Activated CD4-positive, alpha-beta T cell treated with anti-CD3 and anti-CD28 coated beads, Interleukin-2, amount 50 U/mL, for 48 hours (primary cell): ENCODE data around the gene OTOF.

ENCODE experiments used
- DNase-seq, 2 experiments: peaks; one replicate each; pipeline ENCODE4 v3.0.0-alpha.2; 2020

OTOF gene

GRCh38 chr2:26495705-26496297 is 17.9 kb upstream of the OTOF start:
- no peak for DNase-seq

- DNase-seq = no peak
Measured at GRCh38 chr2:26494891-26495290, 17.0 kb upstream of the OTOF start.

GRCh38 chr2:26494199-26494598 is 16.3 kb upstream of the OTOF start:
- DNase-seq = no peak

GRCh38 chr2:26493566-26493965 is 15.6 kb upstream of the OTOF start:
- DNase-seq = no peak

GRCh38 chr2:26492749-26493515 is 15.0 kb upstream of the OTOF start:
- no peak for DNase-seq

GRCh38 chr2:26491563-26492167 is 13.7 kb upstream of the OTOF start:
- DNase-seq = no peak

GRCh38 chr2:26489213-26489850 is 11.4 kb upstream of the OTOF start:
- DNase-seq = no peak

- DNase-seq = no peak
Measured at GRCh38 chr2:26488463-26489212, 10.7 kb upstream of the OTOF start.

- DNase-seq = no peak
Measured at GRCh38 chr2:26487192-26487591, 9.3 kb upstream of the OTOF start.

- DNase-seq = no peak
Measured at GRCh38 chr2:26486789-26487188, 8.9 kb upstream of the OTOF start.

GRCh38 chr2:26485725-26486418 is 7.9 kb upstream of the OTOF start:
- DNase-seq = no peak

- DNase-seq = no peak
Measured at GRCh38 chr2:26485099-26485498, 7.2 kb upstream of the OTOF start.

- DNase-seq = no peak
Measured at GRCh38 chr2:26484579-26484978, 6.7 kb upstream of the OTOF start.

GRCh38 chr2:26483957-26484565 is 6.1 kb upstream of the OTOF start:
- DNase-seq = no peak

- no peak for DNase-seq
Measured at GRCh38 chr2:26483516-26483915, 5.6 kb upstream of the OTOF start.

- no peak for DNase-seq
Measured at GRCh38 chr2:26483027-26483326, 5.1 kb upstream of the OTOF start.

- DNase-seq = no peak
Measured at GRCh38 chr2:26482211-26483026, 4.5 kb upstream of the OTOF start.

GRCh38 chr2:26481706-26482105 is 3.8 kb upstream of the OTOF start:
- no peak for DNase-seq

- DNase-seq = no peak
Measured at GRCh38 chr2:26480566-26481423, 2.9 kb upstream of the OTOF start.
